ENCODE measurements around the gene SRSF12.
"Not testable (repeated sequence)": the region's sequence is repeated elsewhere in the genome, so short reads cannot be mapped to it uniquely, and the experiment has no call there.

SRSF12 gene

GRCh38 chr6:89131599-89131998, 13.7 kb upstream of the SRSF12 start (continued):
- TF ChIP-seq TSHZ2 (CRISPR knock-in tag; IDR thresholded peaks at IDR 0.05) (no peak), ESRRG (CRISPR knock-in tag; IDR thresholded peaks at IDR 0.05) (no peak), PATZ1 (CRISPR knock-in tag; IDR thresholded peaks at IDR 0.05; ENCODE audit: borderline replicate concordance) (no peak)

GRCh38 chr6:89128256-89128671, 10.4 kb upstream of the SRSF12 start:
- not testable (repeated sequence) for ATAC-seq

GRCh38 chr6:89122625-89123024, 4.8 kb upstream of the SRSF12 start:
- TF ChIP-seq PATZ1 (CRISPR knock-in tag; IDR thresholded peaks at IDR 0.05; ENCODE audit: borderline replicate concordance) (no peak), ZNF70 (CRISPR knock-in tag; IDR thresholded peaks at IDR 0.05) (no peak)
- peak; percentile 85 for ATAC-seq

- ATAC-seq, result no peak
These were observed 4.1 kb upstream of the SRSF12 start for GRCh38 chr6:89121934-89122333.

More at GRCh38 chr6:89121934-89122333, 4.1 kb upstream of the SRSF12 start:
- TF ChIP-seq PPARA (CRISPR knock-in tag; IDR thresholded peaks at IDR 0.05; ENCODE audit: borderline replicate concordance), result no peak
- TF ChIP-seq POU6F1 (CRISPR knock-in tag; IDR thresholded peaks at IDR 0.05; ENCODE audit: borderline replicate concordance, low read depth), result no peak
- TF ChIP-seq ZNF565 (CRISPR knock-in tag; conservative IDR thresholded peaks at IDR 0.05; ENCODE audit: low read depth), result no peak
- TF ChIP-seq PATZ1 (CRISPR knock-in tag; IDR thresholded peaks at IDR 0.05; ENCODE audit: borderline replicate concordance), result no peak
- TF ChIP-seq CSDC2 (CRISPR knock-in tag; IDR thresholded peaks at IDR 0.05), result no peak
- TF ChIP-seq OSR1 (CRISPR knock-in tag; IDR thresholded peaks at IDR 0.05), result no peak
- TF ChIP-seq CREB5 (CRISPR knock-in tag; IDR thresholded peaks at IDR 0.05; ENCODE audit: low read depth), result no peak
- TF ChIP-seq ARNTL (CRISPR knock-in tag; IDR thresholded peaks at IDR 0.05; ENCODE audit: borderline replicate concordance, low read depth), result no peak
- TF ChIP-seq TSHZ2 (CRISPR knock-in tag; IDR thresholded peaks at IDR 0.05), result no peak
- TF ChIP-seq ZNF8 (CRISPR knock-in tag; IDR thresholded peaks at IDR 0.05), result no peak
- TF ChIP-seq SNAI2 (CRISPR knock-in tag; IDR thresholded peaks at IDR 0.05), result no peak
- TF ChIP-seq CSRNP3 (CRISPR knock-in tag; IDR thresholded peaks at IDR 0.05), result no peak
- TF ChIP-seq BACH2 (CRISPR knock-in tag; IDR thresholded peaks at IDR 0.05; ENCODE audit: borderline replicate concordance), result no peak
- no peak for TF ChIP-seq ISL1 (CRISPR knock-in tag; IDR thresholded peaks at IDR 0.05)
- TF ChIP-seq TCF4 (CRISPR knock-in tag; IDR thresholded peaks at IDR 0.05; ENCODE audit: borderline replicate concordance), result no peak
- TF ChIP-seq ZFP30 (CRISPR knock-in tag; IDR thresholded peaks at IDR 0.05), result no peak

All from SK-N-SH treated with all-trans-retinoic acid at 6 μM for 48 hours (cell line).